WTC11 (cell line): Measurements from ENCODE around the gene MUC4. TPM values are rescaled to one million over a fixed set of nuclear protein-coding genes. Genes with fewer than 3 reads are reported as not detected.

Source experiments
- ATAC-seq: fragments of 200-7000 bp; cut with Tn5 transposase; 2 replicates; pipeline ENCODE4 v1.10.0; 2021; ENCODE audit warnings: mild to moderate bottlenecking, moderate library complexity
- CTCF ChIA-PET: fragments of 300-600 bp; sonication (Branson Sonifier 250); formaldehyde crosslinking; loops from one replicate; lab custom pipeline; 2021; ENCODE audit warnings: antibody characterized with exemption; lab: Charles Lee
- POLR2A ChIA-PET: fragments of 350-600 bp; sonication (Branson Sonifier 250); formaldehyde crosslinking; loops from one replicate; lab custom pipeline; 2021; ENCODE audit warnings: antibody characterized with exemption; lab: Charles Lee
- DNase-seq: peaks from one replicate; pipeline ENCODE4 v3.0.0; 2021; ENCODE audit warnings: low spot score
- H3K27ac Mint-ChIP-seq: 2 replicates; pipeline ENCODE4 v1.8.0; 2021; ENCODE audit warnings: mixed read lengths
- H3K27me3 Mint-ChIP-seq: 2 replicates; pipeline ENCODE4 v1.8.0; 2021; ENCODE audit warnings: low read depth, mild to moderate bottlenecking, moderate library complexity, mixed read lengths
- H3K36me3 Mint-ChIP-seq: 2 replicates; pipeline ENCODE4 v1.8.0; 2021; ENCODE audit warnings: mixed read lengths
- H3K4me1 Mint-ChIP-seq: 2 replicates; pipeline ENCODE4 v1.8.0; 2022; ENCODE audit warnings: mixed read lengths
- H3K4me3 Mint-ChIP-seq: 2 replicates; pipeline ENCODE4 v1.8.0; 2021; ENCODE audit warnings: mild to moderate bottlenecking, moderate library complexity, mixed read lengths
- H3K9me3 Mint-ChIP-seq: 2 replicates; pipeline ENCODE4 v1.8.0; 2021; ENCODE audit warnings: mixed read lengths
- ARID4B ChIP-seq: sonication (generic); formaldehyde crosslinking; IDR thresholded peaks from 2 replicates; pipeline ENCODE4 v1.8.0; 2023; ENCODE audit warnings: missing genetic modification reagents, mild to moderate bottlenecking, borderline replicate concordance
- CREM ChIP-seq: sonication (generic); formaldehyde crosslinking; IDR thresholded peaks from 2 replicates; pipeline ENCODE4 v1.8.1; 2022; ENCODE audit warnings: mild to moderate bottlenecking, missing genetic modification reagents, moderate library complexity
- ELF4 ChIP-seq: sonication (generic); formaldehyde crosslinking; IDR thresholded peaks from 2 replicates; pipeline ENCODE4 v1.8.1; 2022; ENCODE audit warnings: low read depth, mild to moderate bottlenecking, moderate library complexity, missing genetic modification reagents
- EMX1 ChIP-seq: fragments of 250-450 bp; sonication (Bioruptor Pico); IDR thresholded peaks from 2 replicates; pipeline ENCODE4 v1.8.0; 2021; ENCODE audit warnings: mild to moderate bottlenecking
- ERG ChIP-seq: fragments of 250-450 bp; sonication (Bioruptor Pico); IDR thresholded peaks from 2 replicates; pipeline ENCODE4 v1.8.0; 2021; ENCODE audit warnings: mild to moderate bottlenecking
- ETV6 ChIP-seq: sonication (generic); formaldehyde crosslinking; IDR thresholded peaks from 2 replicates; pipeline ENCODE4 v1.8.1; 2022; ENCODE audit warnings: mild to moderate bottlenecking, missing genetic modification reagents
- IRF1 ChIP-seq: sonication (generic); formaldehyde crosslinking; IDR thresholded peaks from 2 replicates; pipeline ENCODE4 v1.8.0; 2023; ENCODE audit warnings: missing genetic modification reagents
- IRF2 ChIP-seq: sonication (generic); formaldehyde crosslinking; IDR thresholded peaks from 2 replicates; pipeline ENCODE4 v1.8.0; 2022; ENCODE audit warnings: low read depth, missing genetic modification reagents, borderline replicate concordance
- KAT7 ChIP-seq: sonication (generic); formaldehyde crosslinking; IDR thresholded peaks from 2 replicates; pipeline ENCODE4 v1.8.1; 2023; ENCODE audit warnings: missing genetic modification reagents, mild to moderate bottlenecking, borderline replicate concordance
- MYBL2 ChIP-seq: sonication (generic); formaldehyde crosslinking; IDR thresholded peaks from 2 replicates; pipeline ENCODE4 v1.8.1; 2023; ENCODE audit warnings: mild to moderate bottlenecking, moderate library complexity, missing genetic modification reagents
- PRDM15 ChIP-seq: sonication (generic); formaldehyde crosslinking; IDR thresholded peaks from 2 replicates; pipeline ENCODE4 v1.8.0; 2022; ENCODE audit warnings: missing genetic modification reagents
- PRRX2 ChIP-seq: fragments of 250-450 bp; sonication (Bioruptor Pico); IDR thresholded peaks from 2 replicates; pipeline ENCODE4 v1.8.0; 2021; ENCODE audit warnings: mild to moderate bottlenecking
- RORB ChIP-seq: fragments of 250-450 bp; sonication (Bioruptor Pico); IDR thresholded peaks from 2 replicates; pipeline ENCODE4 v1.9.0; 2021; ENCODE audit warnings: mild to moderate bottlenecking
- SOX15 ChIP-seq: fragments of 250-450 bp; sonication (Bioruptor Pico); IDR thresholded peaks from 2 replicates; pipeline ENCODE4 v1.9.0; 2021; ENCODE audit warnings: mild to moderate bottlenecking
- TP53 ChIP-seq: sonication (generic); formaldehyde crosslinking; IDR thresholded peaks from 2 replicates; pipeline ENCODE4 v1.8.1; 2023; ENCODE audit warnings: mild to moderate bottlenecking, missing genetic modification reagents
- ZNF219 ChIP-seq: sonication (generic); formaldehyde crosslinking; IDR thresholded peaks from 2 replicates; pipeline ENCODE4 v1.8.0; 2023; ENCODE audit warnings: missing genetic modification reagents, mild to moderate bottlenecking, borderline replicate concordance
- ZNF263 ChIP-seq: sonication (generic); formaldehyde crosslinking; IDR thresholded peaks from 2 replicates; pipeline ENCODE4 v1.8.1; 2022; ENCODE audit warnings: low read depth, mild to moderate bottlenecking, moderate library complexity, missing genetic modification reagents
- ZNF396 ChIP-seq: fragments of 250-450 bp; sonication (Bioruptor Pico); IDR thresholded peaks from 2 replicates; pipeline ENCODE4 v1.8.0; 2021; ENCODE audit warnings: mild to moderate bottlenecking, moderate library complexity, borderline replicate concordance
- total RNA-seq: library from RNA; stranded (reverse); gene quantifications from 3 replicates; pipeline ENCODE4 v1.2.3, GENCODE V29; 2021
- TF ChIP-seq, protein P1 (sequence below): sonication (generic); formaldehyde crosslinking; conservative IDR thresholded peaks from 2 replicates; pipeline ENCODE4 v1.8.1; 2023; ENCODE audit warnings: mild to moderate bottlenecking, low read depth, missing genetic modification reagents, moderate library complexity
- TF ChIP-seq, protein P2 (sequence below): sonication (generic); formaldehyde crosslinking; IDR thresholded peaks from 2 replicates; pipeline ENCODE4 v1.8.0; 2022; ENCODE audit warnings: mild to moderate bottlenecking, missing genetic modification reagents
- TF ChIP-seq, protein P3 (sequence below): sonication (generic); formaldehyde crosslinking; IDR thresholded peaks from 2 replicates; pipeline ENCODE4 v1.8.1; 2022; ENCODE audit warnings: missing genetic modification reagents, borderline replicate concordance

Gene MUC4
- total RNA-seq, 1 experiment from 2014 or later, result 2.1 TPM

GRCh38 chr3:195746346-195746745 is 65.4 kb downstream of the MUC4 start (continued):
- TF ChIP-seq, protein P1, sequence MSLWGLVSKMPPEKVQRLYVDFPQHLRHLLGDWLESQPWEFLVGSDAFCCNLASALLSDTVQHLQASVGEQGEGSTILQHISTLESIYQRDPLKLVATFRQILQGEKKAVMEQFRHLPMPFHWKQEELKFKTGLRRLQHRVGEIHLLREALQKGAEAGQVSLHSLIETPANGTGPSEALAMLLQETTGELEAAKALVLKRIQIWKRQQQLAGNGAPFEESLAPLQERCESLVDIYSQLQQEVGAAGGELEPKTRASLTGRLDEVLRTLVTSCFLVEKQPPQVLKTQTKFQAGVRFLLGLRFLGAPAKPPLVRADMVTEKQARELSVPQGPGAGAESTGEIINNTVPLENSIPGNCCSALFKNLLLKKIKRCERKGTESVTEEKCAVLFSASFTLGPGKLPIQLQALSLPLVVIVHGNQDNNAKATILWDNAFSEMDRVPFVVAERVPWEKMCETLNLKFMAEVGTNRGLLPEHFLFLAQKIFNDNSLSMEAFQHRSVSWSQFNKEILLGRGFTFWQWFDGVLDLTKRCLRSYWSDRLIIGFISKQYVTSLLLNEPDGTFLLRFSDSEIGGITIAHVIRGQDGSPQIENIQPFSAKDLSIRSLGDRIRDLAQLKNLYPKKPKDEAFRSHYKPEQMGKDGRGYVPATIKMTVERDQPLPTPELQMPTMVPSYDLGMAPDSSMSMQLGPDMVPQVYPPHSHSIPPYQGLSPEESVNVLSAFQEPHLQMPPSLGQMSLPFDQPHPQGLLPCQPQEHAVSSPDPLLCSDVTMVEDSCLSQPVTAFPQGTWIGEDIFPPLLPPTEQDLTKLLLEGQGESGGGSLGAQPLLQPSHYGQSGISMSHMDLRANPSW (CRISPR knock-in tag), result no peak
- TF ChIP-seq RORB (CRISPR knock-in tag) (no peak), ERG (CRISPR knock-in tag) (no peak), ZNF219 (CRISPR knock-in tag) (no peak), PRRX2 (CRISPR knock-in tag) (no peak), KAT7 (CRISPR knock-in tag) (no peak), ELF4 (CRISPR knock-in tag) (no peak), CREM (CRISPR knock-in tag) (no peak)
- TF ChIP-seq, protein P2, sequence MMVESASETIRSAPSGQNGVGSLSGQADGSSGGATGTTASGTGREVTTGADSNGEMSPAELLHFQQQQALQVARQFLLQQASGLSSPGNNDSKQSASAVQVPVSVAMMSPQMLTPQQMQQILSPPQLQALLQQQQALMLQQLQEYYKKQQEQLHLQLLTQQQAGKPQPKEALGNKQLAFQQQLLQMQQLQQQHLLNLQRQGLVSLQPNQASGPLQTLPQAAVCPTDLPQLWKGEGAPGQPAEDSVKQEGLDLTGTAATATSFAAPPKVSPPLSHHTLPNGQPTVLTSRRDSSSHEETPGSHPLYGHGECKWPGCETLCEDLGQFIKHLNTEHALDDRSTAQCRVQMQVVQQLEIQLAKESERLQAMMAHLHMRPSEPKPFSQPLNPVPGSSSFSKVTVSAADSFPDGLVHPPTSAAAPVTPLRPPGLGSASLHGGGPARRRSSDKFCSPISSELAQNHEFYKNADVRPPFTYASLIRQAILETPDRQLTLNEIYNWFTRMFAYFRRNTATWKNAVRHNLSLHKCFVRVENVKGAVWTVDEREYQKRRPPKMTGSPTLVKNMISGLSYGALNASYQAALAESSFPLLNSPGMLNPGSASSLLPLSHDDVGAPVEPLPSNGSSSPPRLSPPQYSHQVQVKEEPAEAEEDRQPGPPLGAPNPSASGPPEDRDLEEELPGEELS (CRISPR knock-in tag), result no peak

GRCh38 chr3:195744437-195744836 is 67.3 kb downstream of the MUC4 start:
- H3K9me3 Mint-ChIP-seq, result peaks cover 10% of the 10 kb centered on the region
- CTCF ChIA-PET, result interaction anchor here (2.0 kb wide), 1 partner anchor 15 kb away, joined by 6 read pairs; no protein-coding TSS in a partner anchor
- no peak overlapping the region for H3K4me3 Mint-ChIP-seq
- DNase-seq, result no peak
- no peak for ATAC-seq
- H3K27me3 Mint-ChIP-seq, result peaks cover 50% of the 10 kb centered on the region
- no peaks in the 10 kb centered on the region for H3K4me1 Mint-ChIP-seq
- peaks cover 5% of the 10 kb centered on the region for H3K36me3 Mint-ChIP-seq
- no peak overlapping the region for H3K27ac Mint-ChIP-seq
- POLR2A ChIA-PET, result no interaction called here
- TF ChIP-seq IRF1 (CRISPR knock-in tag) (no peak), ZNF396 (CRISPR knock-in tag) (no peak), MYBL2 (CRISPR knock-in tag) (no peak), ZNF263 (CRISPR knock-in tag) (no peak), SOX15 (no peak), IRF2 (CRISPR knock-in tag) (no peak), PRDM15 (no peak), ETV6 (CRISPR knock-in tag) (no peak), ARID4B (CRISPR knock-in tag) (no peak), TP53 (CRISPR knock-in tag) (no peak), EMX1 (CRISPR knock-in tag) (no peak)
- TF ChIP-seq, protein P3, sequence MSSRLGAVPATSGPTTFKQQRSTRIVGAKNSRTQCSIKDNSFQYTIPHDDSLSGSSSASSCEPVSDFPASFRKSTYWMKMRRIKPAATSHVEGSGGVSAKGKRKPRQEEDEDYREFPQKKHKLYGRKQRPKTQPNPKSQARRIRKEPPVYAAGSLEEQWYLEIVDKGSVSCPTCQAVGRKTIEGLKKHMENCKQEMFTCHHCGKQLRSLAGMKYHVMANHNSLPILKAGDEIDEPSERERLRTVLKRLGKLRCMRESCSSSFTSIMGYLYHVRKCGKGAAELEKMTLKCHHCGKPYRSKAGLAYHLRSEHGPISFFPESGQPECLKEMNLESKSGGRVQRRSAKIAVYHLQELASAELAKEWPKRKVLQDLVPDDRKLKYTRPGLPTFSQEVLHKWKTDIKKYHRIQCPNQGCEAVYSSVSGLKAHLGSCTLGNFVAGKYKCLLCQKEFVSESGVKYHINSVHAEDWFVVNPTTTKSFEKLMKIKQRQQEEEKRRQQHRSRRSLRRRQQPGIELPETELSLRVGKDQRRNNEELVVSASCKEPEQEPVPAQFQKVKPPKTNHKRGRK, result no peak
